SK-N-SH (cell line): ENCODE results near the gene SGSM2. TPM values are rescaled to one million over a fixed set of nuclear protein-coding genes. Genes with fewer than 3 reads are reported as not detected.

Experiments
- CTCF ChIA-PET: fragments of 300-600, 350-600 bp; formaldehyde crosslinking; extraction: SDS; loops from one replicate; lab custom pipeline; 2021; lab: Yijun Ruan, JAX
- POLR2A ChIA-PET: fragments of 350-600 bp; sonication (Branson Sonifier 250); formaldehyde crosslinking; extraction: SDS; loops from one replicate; lab custom pipeline; 2020; ENCODE audit warnings: antibody characterized with exemption, inconsistent platforms; lab: Yijun Ruan, JAX
- DNase-seq: peaks from one replicate; pipeline ENCODE4 v3.0.0; 2012
- H2AFZ ChIP-seq: fragments of 200-600 bp; sonication (generic); 2 replicates; pipeline ENCODE4 v1.8.1; 2016; ENCODE audit warnings: antibody characterized with exemption, mild to moderate bottlenecking, low read depth
- H3F3A ChIP-seq: fragments of 200-600 bp; sonication (generic); replicated peaks from 2 replicates; pipeline ENCODE3; 2016; ENCODE audit warnings: antibody characterized with exemption, mild to moderate bottlenecking; ENCODE audit not compliant: insufficient read depth
- H3K27ac ChIP-seq, 2 experiments: fragments of 200-500 bp in 1 of 2; fragments of 200-600 bp in 1 of 2; sonication (Bioruptor generic) in 1 of 2; sonication (generic), shearing (Covaris generic) in 1 of 2; 2 replicates each; pipeline versions ENCODE4 v1.5.1 to v1.6.1; 2014 to 2016; ENCODE audit warnings: low read depth in 2 of 2, inconsistent platforms in 1 of 2, low read length in 1 of 2, mild to moderate bottlenecking in 1 of 2, mixed read lengths in 1 of 2
- H3K27me3 ChIP-seq: fragments of 200-600 bp; sonication (generic), shearing (Covaris generic); 2 replicates; pipeline ENCODE4 v1.6.1; 2016; ENCODE audit warnings: mixed run types; ENCODE audit not compliant: insufficient read depth
- H3K36me3 ChIP-seq, 2 experiments: fragments of 200-500 bp in 1 of 2; fragments of 200-600 bp in 1 of 2; sonication (Bioruptor generic) in 1 of 2; sonication (generic) in 1 of 2; replicated peaks in 1 of 2; 2 replicates each; pipeline versions ENCODE3 to v1.5.1; 2014 to 2016; ENCODE audit warnings: low read length in 1 of 2, mild to moderate bottlenecking in 1 of 2; ENCODE audit not compliant: insufficient read depth in 2 of 2, control insufficient read depth in 1 of 2
- H3K4me1 ChIP-seq, 2 experiments: fragments of 200-500 bp in 1 of 2; fragments of 200-600 bp in 1 of 2; sonication (Bioruptor generic) in 1 of 2; sonication (generic), shearing (Covaris generic) in 1 of 2; 2 replicates each; pipeline versions ENCODE4 v1.5.1 to v1.6.1; 2014 to 2016; ENCODE audit warnings: low read depth in 1 of 2, low read length in 1 of 2, mixed run types in 1 of 2; ENCODE audit not compliant: insufficient read depth in 2 of 2, control insufficient read depth in 1 of 2
- H3K4me2 ChIP-seq: fragments of 200-600 bp; sonication (generic), shearing (Covaris generic); 2 replicates; pipeline ENCODE4 v1.6.1; 2017; ENCODE audit warnings: mixed run types
- H3K4me3 ChIP-seq, 2 experiments: fragments of 200-500 bp in 1 of 2; fragments of 200-600 bp in 1 of 2; sonication (Bioruptor generic) in 1 of 2; sonication (generic), shearing (Covaris generic) in 1 of 2; 2 replicates each; pipeline versions ENCODE4 v1.5.1 to v1.8.1; 2014 to 2016; ENCODE audit warnings: low read depth in 2 of 2, inconsistent platforms in 1 of 2, low read length in 1 of 2, mild to moderate bottlenecking in 1 of 2, mixed read lengths in 1 of 2, moderate library complexity in 1 of 2
- H3K79me2 ChIP-seq: fragments of 200-600 bp; sonication (generic); 2 replicates; pipeline ENCODE4 v1.8.1; 2017; ENCODE audit warnings: mild to moderate bottlenecking; ENCODE audit not compliant: insufficient read depth
- H3K9ac ChIP-seq: fragments of 200-600 bp; sonication (generic); 2 replicates; pipeline ENCODE4 v1.6.1; 2017; ENCODE audit warnings: mixed run types
- H3K9me2 ChIP-seq: fragments of 200-600 bp; sonication (generic); 2 replicates; pipeline ENCODE4 v1.6.1; 2017; ENCODE audit warnings: mixed run types
- H3K9me3 ChIP-seq: fragments of 200-600 bp; sonication (generic); 2 replicates; pipeline ENCODE4 v1.6.1; 2017; ENCODE audit warnings: mixed run types, mild to moderate bottlenecking, moderate library complexity
- H4K20me1 ChIP-seq: fragments of 200-600 bp; sonication (generic); 2 replicates; pipeline ENCODE4 v1.6.1; 2017; ENCODE audit warnings: mild to moderate bottlenecking, mixed run types; ENCODE audit not compliant: insufficient read depth
- CTCF ChIP-seq: fragments of 200-600 bp; sonication (generic); IDR thresholded peaks from 2 replicates; pipeline ENCODE4 v1.6.1; 2017; ENCODE audit warnings: antibody characterized with exemption, mild to moderate bottlenecking, moderate library complexity
- ELF1 ChIP-seq: IDR thresholded peaks from 2 replicates; pipeline ENCODE4 v1.4.0; 2012
- EP300 ChIP-seq, 2 experiments: IDR thresholded peaks; 2 replicates each; pipeline versions ENCODE4 v1.4.0 to v1.6.1; 2012; ENCODE audit warnings: borderline replicate concordance in 1 of 2, low read depth in 1 of 2, low read length in 1 of 2
- EZH2phosphoT487 ChIP-seq: fragments of 200-600 bp; sonication (generic); IDR thresholded peaks from 2 replicates; pipeline ENCODE4 v1.6.1; 2017; ENCODE audit warnings: low read depth, mixed run types, mild to moderate bottlenecking, antibody characterized with exemption, moderate library complexity, borderline replicate concordance
- FOSL2 ChIP-seq: IDR thresholded peaks from 2 replicates; pipeline ENCODE4 v1.4.0; 2012; ENCODE audit warnings: low read depth, mild to moderate bottlenecking, moderate library complexity, borderline replicate concordance
- FOXM1 ChIP-seq: IDR thresholded peaks from 2 replicates; pipeline ENCODE4 v1.4.0; 2012; ENCODE audit warnings: low read depth, mild to moderate bottlenecking
- GATA2 ChIP-seq: sonication (generic); formaldehyde crosslinking; IDR thresholded peaks from 2 replicates; pipeline ENCODE4 v1.5.0; 2020; ENCODE audit warnings: mild to moderate bottlenecking, missing genetic modification reagents
- JUND ChIP-seq: IDR thresholded peaks from 2 replicates; pipeline ENCODE4 v1.4.0; 2012
- MEF2A ChIP-seq: IDR thresholded peaks from 2 replicates; pipeline ENCODE4 v1.4.0; 2012; ENCODE audit warnings: low read depth, borderline replicate concordance
- NFIC ChIP-seq: IDR thresholded peaks from 2 replicates; pipeline ENCODE4 v1.4.0; 2012; ENCODE audit warnings: borderline replicate concordance
- REST ChIP-seq: IDR thresholded peaks from 2 replicates; pipeline ENCODE4 v1.6.1; 2012; ENCODE audit warnings: mild to moderate bottlenecking, low read depth, low read length, moderate library complexity
- RXRA ChIP-seq: IDR thresholded peaks from 2 replicates; pipeline ENCODE4 v1.4.0; 2012; ENCODE audit warnings: low read depth, mild to moderate bottlenecking, borderline replicate concordance
- SMC3 ChIP-seq: IDR thresholded peaks from 2 replicates; pipeline ENCODE4 v1.6.1; 2012; ENCODE audit warnings: low read depth, low read length, improper control_type of control experiment
- TCF12 ChIP-seq: IDR thresholded peaks from 2 replicates; pipeline ENCODE4 v1.4.0; 2012
- USF2 ChIP-seq: fragments of 150-350 bp; IDR thresholded peaks from 2 replicates; pipeline ENCODE4 v1.6.1; 2017; ENCODE audit warnings: antibody characterized with exemption, low read length, low read depth, borderline replicate concordance
- ZBTB33 ChIP-seq: IDR thresholded peaks from 2 replicates; pipeline ENCODE4 v1.4.0; 2012; ENCODE audit warnings: low read depth, borderline replicate concordance
- WGBS: methylation state at CpG from one replicate; pipeline ENCODE4 v1.1.6; 2017; ENCODE audit warnings: low lambda C conversion rate; 5-methylcytosine and 5-hydroxymethylcytosine counted together
- polyA plus RNA-seq, 3 experiments: library from polyadenylated mRNA; depleted of rRNA; stranded (reverse); fragments of >200 nt; gene quantifications; 2 replicates each; pipeline ENCODE4 v1.2.3, GENCODE V29; 2012
- TF ChIP-seq, protein P1 (sequence below): IDR thresholded peaks from 2 replicates; pipeline ENCODE4 v1.4.0; 2012; ENCODE audit warnings: low read depth, borderline replicate concordance

Gene SGSM2
- polyA plus RNA-seq, 1 of the 3 experiments (the other 2 are of a cell fraction) = 85.9 TPM

- TF ChIP-seq, protein P1, sequence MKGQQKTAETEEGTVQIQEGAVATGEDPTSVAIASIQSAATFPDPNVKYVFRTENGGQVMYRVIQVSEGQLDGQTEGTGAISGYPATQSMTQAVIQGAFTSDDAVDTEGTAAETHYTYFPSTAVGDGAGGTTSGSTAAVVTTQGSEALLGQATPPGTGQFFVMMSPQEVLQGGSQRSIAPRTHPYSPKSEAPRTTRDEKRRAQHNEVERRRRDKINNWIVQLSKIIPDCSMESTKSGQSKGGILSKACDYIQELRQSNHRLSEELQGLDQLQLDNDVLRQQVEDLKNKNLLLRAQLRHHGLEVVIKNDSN = no peak
- TF ChIP-seq USF2 = no peak
These were observed 49.2 kb downstream of the SGSM2 start (continued) for GRCh38 chr17:2386400-2387085.

DNA sequence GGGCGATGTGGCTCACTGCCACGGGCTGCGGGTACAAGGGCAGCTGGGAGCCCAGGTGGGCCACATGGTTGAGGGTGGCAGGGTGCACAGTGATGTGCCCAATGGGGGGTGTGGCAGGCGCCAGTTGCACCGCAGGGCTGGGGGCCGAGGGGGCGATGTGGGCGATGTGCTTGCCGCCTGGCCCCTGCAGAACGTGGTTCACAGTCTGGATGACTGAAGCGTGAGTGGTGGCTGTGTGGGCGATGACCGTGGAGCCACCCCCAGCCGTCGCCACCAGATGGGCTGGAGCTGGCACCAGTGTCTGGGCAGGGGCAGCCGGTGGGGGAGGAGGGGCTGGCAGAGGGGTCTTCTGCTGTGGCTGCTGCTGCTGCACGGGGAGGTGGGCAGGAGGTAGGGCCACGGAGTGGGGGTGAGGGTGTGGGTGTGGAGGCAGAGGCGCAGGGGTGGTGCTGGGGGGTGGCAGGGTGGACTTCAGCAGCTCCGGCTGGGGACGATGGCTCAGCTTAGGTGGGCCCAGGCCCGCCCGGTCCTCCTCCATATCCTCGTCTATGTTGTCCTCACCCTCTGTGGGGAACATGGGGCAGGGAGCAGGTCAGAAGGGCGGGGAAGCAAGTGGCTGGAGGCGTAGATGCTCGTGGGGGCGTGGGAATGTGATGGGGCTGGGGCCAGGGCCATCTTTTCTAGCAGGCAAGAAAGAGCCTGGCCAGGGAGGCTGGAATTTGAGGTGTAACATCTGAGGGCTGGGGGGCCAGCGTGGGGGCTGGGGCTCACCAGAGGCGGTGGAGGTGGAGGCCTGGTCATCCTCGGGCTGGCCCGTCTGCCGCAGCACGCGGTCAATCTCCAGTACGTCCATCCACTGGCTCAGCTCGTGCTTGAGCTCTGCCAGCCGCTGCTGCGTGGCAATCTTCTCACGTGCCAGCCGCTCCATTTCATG, 50.1 kb downstream of the SGSM2 start:
- POLR2A ChIA-PET = interaction anchor here (0.6 to 0.9 kb wide), 2 partner anchors 25 to 29 kb away, joined by 3 read pairs; no protein-coding TSS in a partner anchor
- no peak for TF ChIP-seq REST
- no peak for TF ChIP-seq ZBTB33
- no peak for TF ChIP-seq MEF2A
- TF ChIP-seq FOXM1 = no peak
- TF ChIP-seq EP300 (IDR thresholded peaks at IDR 0.05; ENCODE audit: borderline replicate concordance in 1 of 2, low read depth in 1 of 2, low read length in 1 of 2) = no peak
- TF ChIP-seq TCF12 = no peak
- TF ChIP-seq CTCF = no peak
- TF ChIP-seq ELF1 = no peak
- TF ChIP-seq EZH2phosphoT487 = no peak
- TF ChIP-seq JUND = no peak
- TF ChIP-seq SMC3 = no peak
- no peak for TF ChIP-seq FOSL2
- TF ChIP-seq GATA2 (CRISPR knock-in tag) = no peak
- TF ChIP-seq RXRA = no peak
- TF ChIP-seq NFIC = no peak
- CTCF ChIA-PET = interaction anchor here (2.1 to 26.4 kb wide), 2 partner anchors 22 to 34 kb away, joined by 8 to 654 read pairs; partner anchors contain the start of gene MNT

More for the DNA sequence above, 50.1 kb downstream of the SGSM2 start:
- H4K20me1 ChIP-seq = peaks cover 15% of the 10 kb centered on the region; the same call in 1 of the 2 replicates
- no peak overlapping the region for H2AFZ ChIP-seq
- H3K9ac ChIP-seq = no peak overlapping the region
- H3K27ac ChIP-seq = no peak overlapping the region
- H3F3A ChIP-seq = peaks cover 10% of the 10 kb centered on the region
- no peaks in the 10 kb centered on the region for H3K27me3 ChIP-seq
- H3K9me2 ChIP-seq = no peaks in the 10 kb centered on the region
- peak; percentile 19 for DNase-seq
- H3K9me3 ChIP-seq = no peaks in the 10 kb centered on the region
- WGBS = 96% methylated on average over 16 of the region's 41 CpGs
- peaks cover 0 to 47% of the 10 kb centered on the region in 2 experiments; a peak in 1 of 4 replicates for H3K4me1 ChIP-seq
- peaks cover 10 to 18% of the 10 kb centered on the region in 2 experiments for H3K36me3 ChIP-seq
- H3K79me2 ChIP-seq = peaks cover 25% of the 10 kb centered on the region
- H3K4me3 ChIP-seq = no peak overlapping the region
- no peak overlapping the region for H3K4me2 ChIP-seq
